Measurements from ENCODE around the gene HADHB.

Gene HADHB

DNA sequence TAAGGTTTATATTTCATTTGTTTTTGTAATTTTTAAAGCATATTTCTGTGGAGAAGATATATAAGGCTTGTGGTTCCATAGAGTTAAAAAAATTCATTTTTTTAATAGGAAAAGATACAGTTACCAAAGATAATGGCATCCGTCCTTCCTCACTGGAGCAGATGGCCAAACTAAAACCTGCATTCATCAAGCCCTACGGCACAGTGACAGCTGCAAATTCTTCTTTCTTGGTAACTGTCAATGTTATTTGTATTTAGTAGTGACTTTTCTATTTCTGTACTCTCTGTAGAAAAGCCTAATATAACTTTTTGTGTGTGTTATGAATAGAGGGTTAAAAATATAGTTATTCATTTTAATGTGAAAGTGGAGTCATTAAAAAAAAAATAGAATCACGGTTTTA is 35.1 kb downstream of the HADHB start:
- no peaks in the 10 kb centered on the region for H3K9me3 Mint-ChIP-seq
- no peak overlapping the region for H3K27ac Mint-ChIP-seq
- no peaks in the 10 kb centered on the region for H3K4me1 Mint-ChIP-seq
- TF ChIP-seq, protein P1, sequence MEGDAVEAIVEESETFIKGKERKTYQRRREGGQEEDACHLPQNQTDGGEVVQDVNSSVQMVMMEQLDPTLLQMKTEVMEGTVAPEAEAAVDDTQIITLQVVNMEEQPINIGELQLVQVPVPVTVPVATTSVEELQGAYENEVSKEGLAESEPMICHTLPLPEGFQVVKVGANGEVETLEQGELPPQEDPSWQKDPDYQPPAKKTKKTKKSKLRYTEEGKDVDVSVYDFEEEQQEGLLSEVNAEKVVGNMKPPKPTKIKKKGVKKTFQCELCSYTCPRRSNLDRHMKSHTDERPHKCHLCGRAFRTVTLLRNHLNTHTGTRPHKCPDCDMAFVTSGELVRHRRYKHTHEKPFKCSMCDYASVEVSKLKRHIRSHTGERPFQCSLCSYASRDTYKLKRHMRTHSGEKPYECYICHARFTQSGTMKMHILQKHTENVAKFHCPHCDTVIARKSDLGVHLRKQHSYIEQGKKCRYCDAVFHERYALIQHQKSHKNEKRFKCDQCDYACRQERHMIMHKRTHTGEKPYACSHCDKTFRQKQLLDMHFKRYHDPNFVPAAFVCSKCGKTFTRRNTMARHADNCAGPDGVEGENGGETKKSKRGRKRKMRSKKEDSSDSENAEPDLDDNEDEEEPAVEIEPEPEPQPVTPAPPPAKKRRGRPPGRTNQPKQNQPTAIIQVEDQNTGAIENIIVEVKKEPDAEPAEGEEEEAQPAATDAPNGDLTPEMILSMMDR (IDR thresholded peaks at IDR 0.05): no peak
- peaks cover 55% of the 10 kb centered on the region for H3K36me3 Mint-ChIP-seq (ENCODE audit: low read depth)
- no peak for DNase-seq
- no peaks in the 10 kb centered on the region for H3K27me3 Mint-ChIP-seq (ENCODE audit: low read depth, poor library complexity)
- no peak overlapping the region for H3K4me3 Mint-ChIP-seq

DNA sequence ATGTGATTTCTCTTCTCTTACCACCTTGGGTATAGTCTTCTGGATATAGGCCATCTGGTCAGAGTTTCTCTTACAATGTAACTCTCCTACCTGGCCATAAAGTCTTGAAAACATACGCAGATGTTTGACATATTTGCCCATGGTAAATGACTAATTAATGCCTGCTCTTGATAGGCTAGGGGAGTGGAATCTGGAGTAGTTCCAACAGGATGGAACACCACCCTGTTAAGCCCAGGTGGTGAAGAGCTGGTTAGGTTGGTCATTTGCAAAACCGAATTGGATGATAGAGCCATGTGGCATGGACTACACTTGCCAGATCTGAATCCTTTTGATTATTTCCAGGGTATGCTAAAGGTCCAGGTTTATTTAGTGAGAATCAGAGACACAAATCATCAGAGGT is 36.5 kb downstream of the HADHB start:
- H3K27me3 Mint-ChIP-seq (ENCODE audit: low read depth, poor library complexity): no peaks in the 10 kb centered on the region
- peaks cover 62% of the 10 kb centered on the region for H3K36me3 Mint-ChIP-seq (ENCODE audit: low read depth)
- no peaks in the 10 kb centered on the region for H3K4me1 Mint-ChIP-seq
- TF ChIP-seq, protein P1 (IDR thresholded peaks at IDR 0.05): no peak
- no peak overlapping the region for H3K27ac Mint-ChIP-seq
- no peaks in the 10 kb centered on the region for H3K9me3 Mint-ChIP-seq
- H3K4me3 Mint-ChIP-seq: no peak overlapping the region
- no peak for DNase-seq

DNA sequence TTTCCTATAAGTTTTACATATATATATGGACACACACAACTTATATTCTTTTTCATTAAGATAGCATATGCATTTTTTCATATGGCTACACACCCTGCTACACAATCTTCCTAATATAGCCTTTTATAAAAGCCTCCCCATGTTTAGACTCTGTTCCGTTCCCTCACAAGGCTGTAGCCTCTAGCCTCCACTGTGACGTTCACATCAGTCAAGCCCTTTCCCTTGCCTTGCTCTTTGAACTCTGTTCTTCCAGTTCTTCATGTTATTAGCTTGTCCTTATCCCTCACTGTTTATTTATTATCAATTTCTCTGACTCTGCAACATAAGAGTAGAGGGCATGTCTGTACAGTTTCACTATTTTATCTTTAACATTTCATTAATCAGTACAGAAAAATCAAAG is 38.9 kb downstream of the HADHB start:
- no peak for DNase-seq
- TF ChIP-seq, protein P1 (IDR thresholded peaks at IDR 0.05): no peak
- H3K4me3 Mint-ChIP-seq: no peak overlapping the region
- no peaks in the 10 kb centered on the region for H3K4me1 Mint-ChIP-seq
- no peak overlapping the region for H3K27ac Mint-ChIP-seq
- no peaks in the 10 kb centered on the region for H3K9me3 Mint-ChIP-seq
- H3K36me3 Mint-ChIP-seq (ENCODE audit: low read depth): peaks cover 74% of the 10 kb centered on the region
- H3K27me3 Mint-ChIP-seq (ENCODE audit: low read depth, poor library complexity): no peaks in the 10 kb centered on the region

DNA sequence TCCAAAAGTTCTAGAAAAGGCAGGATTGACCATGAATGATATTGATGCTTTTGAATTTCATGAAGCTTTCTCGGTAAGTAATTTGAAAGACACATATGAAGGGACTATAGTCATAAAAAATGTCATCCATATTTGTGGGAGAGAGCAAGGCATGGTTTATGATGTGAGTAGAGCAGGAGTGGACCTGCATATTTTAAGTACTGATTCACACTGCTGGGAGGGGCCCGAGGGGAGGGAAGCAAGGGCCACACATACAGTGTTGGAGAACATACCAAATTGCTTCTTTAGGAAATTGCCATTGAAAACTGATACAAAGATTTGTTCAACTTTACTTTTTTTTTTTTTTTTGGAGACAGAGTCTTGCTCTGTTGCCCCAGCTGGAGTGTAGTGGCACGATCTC is 39.4 kb downstream of the HADHB start:
- DNase-seq: no peak
- no peaks in the 10 kb centered on the region for H3K27me3 Mint-ChIP-seq (ENCODE audit: low read depth, poor library complexity)
- H3K4me1 Mint-ChIP-seq: no peaks in the 10 kb centered on the region
- TF ChIP-seq, protein P1 (IDR thresholded peaks at IDR 0.05): no peak
- no peak overlapping the region for H3K4me3 Mint-ChIP-seq
- H3K9me3 Mint-ChIP-seq: no peaks in the 10 kb centered on the region
- H3K36me3 Mint-ChIP-seq (ENCODE audit: low read depth): peaks cover 69% of the 10 kb centered on the region
- no peak overlapping the region for H3K27ac Mint-ChIP-seq

DNA sequence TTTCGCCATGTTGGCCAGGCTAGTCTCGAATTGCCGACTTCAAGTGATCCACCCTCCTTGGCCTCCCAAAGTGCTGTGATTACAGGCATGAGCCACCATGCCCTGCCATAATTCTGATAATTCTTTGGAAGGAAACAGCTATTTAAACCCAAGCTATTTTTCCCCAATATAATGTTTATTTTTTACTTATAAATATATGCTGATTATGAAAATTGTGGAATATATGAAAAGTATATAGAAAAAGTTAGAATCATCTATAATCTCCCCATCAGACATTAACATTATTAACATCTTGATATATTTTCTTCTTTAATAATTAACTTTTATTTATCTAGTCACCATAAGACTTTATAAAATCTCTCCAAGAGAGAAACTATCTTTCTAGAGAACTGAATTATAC is 41.2 kb downstream of the HADHB start:
- H3K27me3 Mint-ChIP-seq (ENCODE audit: low read depth, poor library complexity): no peaks in the 10 kb centered on the region
- no peaks in the 10 kb centered on the region for H3K9me3 Mint-ChIP-seq
- no peak overlapping the region for H3K4me3 Mint-ChIP-seq
- no peak overlapping the region for H3K27ac Mint-ChIP-seq
- DNase-seq: no peak
- H3K4me1 Mint-ChIP-seq: no peaks in the 10 kb centered on the region
- H3K36me3 Mint-ChIP-seq (ENCODE audit: low read depth): peaks cover 60% of the 10 kb centered on the region
- TF ChIP-seq, protein P1 (IDR thresholded peaks at IDR 0.05): no peak

DNA sequence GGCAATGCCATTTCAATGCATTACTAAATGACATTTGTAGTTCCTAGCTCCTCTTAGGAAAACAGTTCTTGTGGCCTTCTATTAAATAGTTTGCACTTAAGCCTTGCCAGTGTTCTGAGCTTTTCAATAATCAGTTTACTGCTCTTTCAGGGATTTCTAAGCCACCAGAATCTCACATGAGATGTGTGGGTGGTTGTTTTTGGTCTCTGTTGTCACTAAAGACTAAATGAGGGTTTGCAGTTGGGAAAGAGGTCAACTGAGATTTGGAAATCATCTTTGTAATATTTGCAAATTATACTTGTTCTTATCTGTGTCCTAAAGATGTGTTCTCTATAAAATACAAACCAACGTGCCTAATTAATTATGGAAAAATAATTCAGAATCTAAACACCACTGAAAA is 45.3 kb downstream of the HADHB start:
- TF ChIP-seq, protein P1 (IDR thresholded peaks at IDR 0.05): no peak
- H3K27ac Mint-ChIP-seq: no peak overlapping the region
- no peak overlapping the region for H3K4me3 Mint-ChIP-seq

More for the DNA sequence above, 45.3 kb downstream of the HADHB start:
- Mint-ChIP-seq H3K36me3 (ENCODE audit: low read depth) (peaks cover 27% of the 10 kb centered on the region), H3K27me3 (ENCODE audit: low read depth, poor library complexity) (peaks cover 3% of the 10 kb centered on the region), H3K9me3 (no peaks in the 10 kb centered on the region), H3K4me1 (no peaks in the 10 kb centered on the region)
- DNase-seq: no peak
